ENCODE measurements around the gene WNT3A. TPM values are rescaled to one million over a fixed set of nuclear protein-coding genes. Genes with fewer than 3 reads are reported as not detected.

Gene WNT3A
- total RNA-seq, 1 donor from 2014 or later: 10.1 TPM

DNA sequence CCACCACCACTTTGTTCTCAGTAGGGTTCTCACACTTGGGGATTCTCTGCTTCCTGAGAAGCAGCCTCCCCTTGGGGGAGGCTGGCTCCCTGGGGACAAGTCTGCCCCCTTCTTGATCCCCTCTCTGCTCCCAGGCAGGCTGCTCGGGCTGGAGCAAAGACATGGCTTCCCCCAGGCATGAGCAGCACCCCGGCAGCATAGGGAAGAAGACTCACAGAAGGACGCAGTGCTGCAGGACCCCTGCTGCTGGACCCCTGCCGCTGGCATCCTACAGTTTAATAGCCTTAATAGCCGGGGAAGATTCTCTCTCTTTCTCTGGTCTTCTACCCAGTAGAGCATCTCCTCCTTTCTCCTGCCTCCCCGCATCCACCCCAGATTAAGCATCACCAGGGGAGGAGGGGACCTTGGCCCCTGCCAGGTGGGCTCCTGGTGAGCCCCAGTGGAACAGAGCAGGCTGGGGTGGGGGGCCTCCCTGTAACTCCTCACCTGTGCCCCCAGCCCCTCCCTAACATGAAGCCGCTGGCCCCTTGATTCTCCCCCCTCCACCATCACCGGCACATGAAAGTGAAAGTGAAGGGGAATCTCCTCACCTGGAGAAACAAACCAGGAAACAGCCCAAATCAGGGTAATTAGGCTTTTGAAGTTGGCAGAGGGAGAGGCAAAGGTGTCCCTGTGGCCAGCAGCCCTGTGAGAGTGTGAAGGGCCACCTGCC is 2.5 kb downstream of the WNT3A start:
- H3K4me3 ChIP-seq: no peak overlapping the region
- no peaks in the 10 kb centered on the region for H3K4me1 ChIP-seq
- H3K27ac ChIP-seq: no peak overlapping the region
- no peaks in the 10 kb centered on the region for H3K36me3 ChIP-seq
- H3K9me3 ChIP-seq: no peaks in the 10 kb centered on the region
- intact Hi-C loops (cut with DNase I): no loop called here
- peak; percentile 55 for DNase-seq
- TF ChIP-seq, protein P1, sequence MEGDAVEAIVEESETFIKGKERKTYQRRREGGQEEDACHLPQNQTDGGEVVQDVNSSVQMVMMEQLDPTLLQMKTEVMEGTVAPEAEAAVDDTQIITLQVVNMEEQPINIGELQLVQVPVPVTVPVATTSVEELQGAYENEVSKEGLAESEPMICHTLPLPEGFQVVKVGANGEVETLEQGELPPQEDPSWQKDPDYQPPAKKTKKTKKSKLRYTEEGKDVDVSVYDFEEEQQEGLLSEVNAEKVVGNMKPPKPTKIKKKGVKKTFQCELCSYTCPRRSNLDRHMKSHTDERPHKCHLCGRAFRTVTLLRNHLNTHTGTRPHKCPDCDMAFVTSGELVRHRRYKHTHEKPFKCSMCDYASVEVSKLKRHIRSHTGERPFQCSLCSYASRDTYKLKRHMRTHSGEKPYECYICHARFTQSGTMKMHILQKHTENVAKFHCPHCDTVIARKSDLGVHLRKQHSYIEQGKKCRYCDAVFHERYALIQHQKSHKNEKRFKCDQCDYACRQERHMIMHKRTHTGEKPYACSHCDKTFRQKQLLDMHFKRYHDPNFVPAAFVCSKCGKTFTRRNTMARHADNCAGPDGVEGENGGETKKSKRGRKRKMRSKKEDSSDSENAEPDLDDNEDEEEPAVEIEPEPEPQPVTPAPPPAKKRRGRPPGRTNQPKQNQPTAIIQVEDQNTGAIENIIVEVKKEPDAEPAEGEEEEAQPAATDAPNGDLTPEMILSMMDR (IDR thresholded peaks at IDR 0.05): no peak
- no peak for ATAC-seq
- H3K27me3 ChIP-seq: peaks cover 63% of the 10 kb centered on the region

DNA sequence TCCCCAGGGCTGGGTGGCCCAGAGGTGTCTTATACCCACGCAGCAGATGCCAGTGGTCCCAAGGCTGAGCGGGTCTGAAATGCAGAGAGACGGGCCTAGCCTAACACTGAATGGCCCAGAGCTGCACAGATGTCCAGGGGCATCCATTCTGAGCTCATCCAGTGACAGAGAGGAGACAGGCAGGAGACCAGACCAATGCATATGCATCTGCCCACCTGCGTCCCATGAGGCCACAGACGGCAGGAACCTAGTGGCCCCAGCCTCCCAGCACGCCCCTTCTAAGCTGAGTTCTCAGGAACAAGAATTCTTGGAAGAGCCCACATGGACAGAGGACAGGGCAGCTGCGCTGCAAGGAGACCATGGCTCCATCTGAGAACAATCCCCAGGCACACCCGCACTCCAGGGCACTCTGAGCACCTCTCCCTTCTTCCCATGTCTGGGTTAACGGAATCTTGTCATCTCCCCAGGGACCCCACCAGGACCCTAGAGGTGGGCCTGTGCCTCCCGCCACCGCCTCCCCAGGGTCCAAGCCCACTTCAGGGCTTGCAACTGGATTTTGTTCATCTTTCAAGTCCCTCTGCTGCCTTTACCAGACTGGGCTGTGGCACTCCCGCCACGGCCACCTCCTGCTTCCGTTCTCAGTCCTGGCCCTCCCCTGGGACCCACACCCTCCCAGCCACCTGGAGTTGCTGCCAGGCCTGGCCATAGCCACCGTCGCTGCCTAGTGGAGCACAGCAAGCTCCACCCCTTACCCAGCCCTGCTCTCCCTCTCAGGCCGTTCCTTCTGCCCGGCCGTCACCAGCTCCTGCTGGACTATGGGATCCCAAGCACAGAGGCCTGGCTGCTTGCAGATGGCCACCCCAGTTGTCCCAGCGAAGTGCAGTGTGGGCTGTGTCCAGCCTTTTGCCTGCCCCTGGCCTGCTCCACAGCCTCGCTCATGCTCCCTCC is 3.3 kb downstream of the WNT3A start:
- Histone ChIP-seq H3K36me3 (no peaks in the 10 kb centered on the region), H3K27ac (no peak overlapping the region), H3K9me3 (no peaks in the 10 kb centered on the region), H3K4me3 (no peak overlapping the region), H3K4me1 (no peaks in the 10 kb centered on the region), H3K27me3 (peaks cover 55% of the 10 kb centered on the region)
- intact Hi-C loops (cut with DNase I): no loop called here
- peak; percentile 43 for ATAC-seq
- TF ChIP-seq, protein P1 (IDR thresholded peaks at IDR 0.05): no peak
- peak; percentile 60 for DNase-seq

DNA sequence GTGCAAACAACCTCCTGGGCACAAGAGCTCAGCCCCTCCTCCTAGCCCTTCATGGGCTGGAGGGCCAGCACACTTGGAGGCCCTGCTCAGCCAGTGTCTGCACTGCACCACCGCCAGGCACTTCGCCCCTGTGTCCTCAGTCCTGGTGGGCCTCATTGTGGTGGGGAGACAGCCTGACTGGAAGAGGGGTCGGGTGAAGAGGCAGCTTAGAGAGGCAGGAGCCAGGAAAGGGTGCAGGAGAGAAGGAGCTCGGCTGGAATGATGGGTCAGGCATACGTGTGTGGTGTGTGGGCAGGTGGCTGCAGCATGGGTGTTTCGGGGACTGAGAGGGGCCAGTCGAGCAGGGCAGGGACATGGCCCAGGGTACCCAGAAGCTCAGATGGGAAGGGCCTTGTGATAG is 4.1 kb downstream of the WNT3A start:
- peaks cover 47% of the 10 kb centered on the region for H3K27me3 ChIP-seq
- DNase-seq (peak; percentile 45), ATAC-seq (no peak)
- H3K9me3 ChIP-seq: no peaks in the 10 kb centered on the region
- H3K4me3 ChIP-seq: no peak overlapping the region
- intact Hi-C loops (cut with DNase I): no loop called here
- TF ChIP-seq, protein P1 (IDR thresholded peaks at IDR 0.05): no peak
- H3K36me3 ChIP-seq: no peaks in the 10 kb centered on the region
- no peak overlapping the region for H3K27ac ChIP-seq
- H3K4me1 ChIP-seq: no peaks in the 10 kb centered on the region

DNA sequence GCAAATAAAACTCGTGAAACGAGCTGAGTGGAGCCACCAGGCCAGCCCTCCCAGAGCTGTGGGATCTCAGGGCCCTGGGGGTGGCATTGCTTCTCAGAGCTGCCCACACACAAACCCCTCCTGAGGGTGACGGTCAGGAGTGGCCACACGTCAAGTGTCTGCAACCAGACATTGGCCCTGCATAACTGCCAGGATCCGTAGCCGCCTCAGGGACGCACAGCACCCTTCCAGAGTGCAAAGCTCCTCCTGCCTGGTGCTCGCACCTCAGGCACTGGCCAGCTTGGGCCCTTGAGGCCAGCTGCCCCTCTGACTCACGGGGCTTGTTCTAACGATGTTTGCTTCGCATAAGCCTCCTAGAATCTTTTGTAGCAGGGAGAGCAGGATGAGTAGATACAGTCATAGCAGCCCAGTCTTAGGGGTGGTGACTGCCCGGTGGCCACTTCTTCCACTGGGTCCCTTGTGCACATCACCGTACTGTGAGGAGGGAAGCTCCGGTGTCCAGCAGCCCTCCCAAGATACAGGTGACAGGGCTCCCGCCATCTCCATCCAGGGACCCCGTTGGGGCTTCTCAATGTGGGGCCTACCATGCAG is 5.0 kb downstream of the WNT3A start:
- intact Hi-C loops (cut with DNase I): no loop called here
- H3K27ac ChIP-seq: no peak overlapping the region
- TF ChIP-seq, protein P1 (IDR thresholded peaks at IDR 0.05): no peak
- H3K36me3 ChIP-seq: no peaks in the 10 kb centered on the region
- H3K9me3 ChIP-seq: no peaks in the 10 kb centered on the region
- peaks cover 42% of the 10 kb centered on the region for H3K27me3 ChIP-seq
- H3K4me1 ChIP-seq: no peaks in the 10 kb centered on the region
- H3K4me3 ChIP-seq: no peak overlapping the region
- DNase-seq (peak; percentile 55), ATAC-seq (no peak)

DNA sequence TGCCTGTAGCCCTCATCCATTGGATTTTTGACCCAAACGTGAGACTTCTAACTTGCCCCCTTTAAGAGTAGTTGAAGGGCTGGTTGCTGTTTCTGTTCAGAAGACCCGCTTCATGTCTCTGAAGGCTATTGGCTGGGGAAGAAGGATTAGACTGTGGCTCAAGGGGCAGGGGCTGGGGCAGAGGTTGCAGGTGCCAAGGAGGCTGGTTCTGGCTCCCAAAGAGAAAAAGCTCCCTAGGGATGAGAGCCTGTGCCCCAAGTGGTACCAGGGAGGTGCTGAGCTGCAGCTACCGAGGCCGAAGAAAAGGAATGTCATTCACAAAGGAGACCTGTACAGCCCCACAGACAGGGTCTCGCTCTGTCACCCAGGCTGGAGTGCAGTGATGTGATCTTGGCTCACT is 5.8 kb downstream of the WNT3A start:
- Histone ChIP-seq H3K4me1 (no peaks in the 10 kb centered on the region), H3K27me3 (peaks cover 35% of the 10 kb centered on the region), H3K27ac (no peak overlapping the region), H3K4me3 (no peak overlapping the region), H3K9me3 (no peaks in the 10 kb centered on the region), H3K36me3 (no peaks in the 10 kb centered on the region)
- ATAC-seq: no peak
- peak; percentile 11 for DNase-seq
- TF ChIP-seq, protein P1 (IDR thresholded peaks at IDR 0.05): no peak
- intact Hi-C loops (cut with DNase I): no loop called here

All from upper lobe of right lung (tissue), 1 donor.